Natural killer cell treated with Interleukin-12 subunit alpha and Interleukin-12 subunit beta and Interleukin-15 and Interleukin-18, amount 100 ng/mL, for 72 hours (primary cell): Measurements from ENCODE around the gene PRSS36. TPM values are rescaled to one million over a fixed set of nuclear protein-coding genes. Genes with fewer than 3 reads are reported as not detected.
A peak's percentile ranks its signal among the peaks of the same experiment; 100 is the strongest.

Source experiments
- ATAC-seq, 2 donors: fragments of 150-1000 bp; cut with Tn5 transposase in 1 of 2; sonication (Bioruptor Pico), chemical (Tn5 transposase) in 1 of 2; 2 replicates each; pipeline ENCODE4 v1.10.0; 2021
- DNase-seq: peaks from one replicate; pipeline ENCODE4 v3.0.0; 2022; ENCODE audit warnings: low spot score
- H3K27ac Mint-ChIP-seq, 2 donors: 1 replicate in 1 of 2; 2 replicates in 1 of 2; pipeline ENCODE4 v1.8.0; 2022; ENCODE audit warnings: mixed read lengths in 2 of 2, mild to moderate bottlenecking in 1 of 2, moderate library complexity in 1 of 2
- H3K27me3 Mint-ChIP-seq, 2 donors: 1 replicate in 1 of 2; 2 replicates in 1 of 2; pipeline ENCODE4 v1.8.0; 2022; ENCODE audit warnings: mixed read lengths in 2 of 2
- H3K36me3 Mint-ChIP-seq: one replicate; pipeline ENCODE4 v1.8.0; 2022; ENCODE audit warnings: mixed read lengths
- H3K4me1 Mint-ChIP-seq, 2 donors: 1 replicate in 1 of 2; 2 replicates in 1 of 2; pipeline ENCODE4 v1.8.0; 2022; ENCODE audit warnings: low read depth in 2 of 2, mixed read lengths in 2 of 2, mild to moderate bottlenecking in 1 of 2
- H3K4me3 Mint-ChIP-seq: one replicate; pipeline ENCODE4 v1.8.0; 2022; ENCODE audit warnings: mixed read lengths
- H3K9me3 Mint-ChIP-seq: 2 replicates; pipeline ENCODE4 v1.8.0; 2022; ENCODE audit warnings: mixed read lengths
- total RNA-seq, 2 donors: library from RNA; stranded (reverse); gene quantifications; one replicate each; pipeline ENCODE4 v1.2.3, GENCODE V29; 2022

The PRSS36 gene
- total RNA-seq, 2 donors from 2014 or later = 1.5 TPM; not detected in 1

DNA sequence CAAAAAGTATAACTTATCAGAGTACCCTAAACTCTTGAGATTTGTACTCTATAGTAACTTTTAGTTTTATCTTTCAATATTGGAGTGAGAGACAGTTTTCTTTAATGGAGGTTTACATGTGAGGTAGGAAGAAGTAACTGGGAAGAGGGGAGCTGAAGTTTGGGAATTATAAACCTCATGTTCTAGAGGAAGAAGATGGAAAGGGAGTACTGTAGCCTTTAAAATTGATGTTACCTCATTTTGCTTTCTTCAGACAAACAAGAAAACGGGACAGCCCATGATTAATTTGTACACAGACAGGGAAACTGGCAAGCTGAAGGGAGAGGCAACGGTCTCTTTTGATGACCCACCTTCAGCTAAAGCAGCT lies 39.5 kb upstream of the PRSS36 start:
- Mint-ChIP-seq H3K27me3 (no peaks in the 10 kb centered on the region), H3K4me3 (peak overlapping the region; percentile 86), H3K27ac (peak overlapping the region; percentile 65 to 100), H3K9me3 (no peaks in the 10 kb centered on the region), H3K36me3 (peaks cover 75% of the 10 kb centered on the region), H3K4me1 (peaks cover 87% of the 10 kb centered on the region in 2 donors)
- ATAC-seq (no peak), DNase-seq (no peak)

GRCh38 chr16:31188450-31189411 lies 38.9 kb upstream of the PRSS36 start:
- Mint-ChIP-seq H3K4me3 (peak overlapping the region; percentile 86), H3K27me3 (no peaks in the 10 kb centered on the region), H3K36me3 (peaks cover 79% of the 10 kb centered on the region), H3K27ac (peak overlapping the region; percentile 65 to 100), H3K4me1 (peaks cover 87 to 91% of the 10 kb centered on the region in 2 donors), H3K9me3 (no peaks in the 10 kb centered on the region)
- no peak for ATAC-seq
- no peak for DNase-seq

DNA sequence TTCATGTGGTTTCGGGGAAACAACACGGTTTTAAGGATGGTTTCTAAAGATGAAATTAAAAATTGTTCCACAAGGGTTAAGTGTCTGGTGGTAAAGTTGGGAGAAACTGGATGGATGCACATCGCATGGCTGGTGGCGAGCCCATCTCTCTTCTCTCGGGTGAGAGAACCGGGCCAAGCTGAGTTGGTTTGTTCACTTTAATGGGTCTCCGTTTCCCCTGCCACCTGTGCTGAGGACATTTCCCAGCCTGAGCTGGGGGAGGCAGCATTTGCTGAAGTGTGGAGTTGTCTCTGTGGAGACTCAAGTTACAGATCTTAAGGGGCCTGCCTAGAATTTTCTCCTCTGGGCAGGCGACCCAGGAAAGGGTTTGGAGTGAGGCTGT lies 37.9 kb upstream of the PRSS36 start:
- DNase-seq (no peak), ATAC-seq (no peak)
- Mint-ChIP-seq H3K9me3 (no peaks in the 10 kb centered on the region), H3K36me3 (peaks cover 82% of the 10 kb centered on the region), H3K27ac (peak overlapping the region; percentile 65 to 100), H3K4me3 (peak overlapping the region; percentile 86), H3K4me1 (peaks cover 91 to 92% of the 10 kb centered on the region in 2 donors), H3K27me3 (no peaks in the 10 kb centered on the region)

- Mint-ChIP-seq H3K4me3 (peak overlapping the region; percentile 86), H3K36me3 (peaks cover 88% of the 10 kb centered on the region), H3K27ac (peak overlapping the region; percentile 74 to 100), H3K9me3 (no peaks in the 10 kb centered on the region), H3K4me1 (peaks cover 96 to 97% of the 10 kb centered on the region in 2 donors), H3K27me3 (no peaks in the 10 kb centered on the region)
- no peak for DNase-seq
- no peak for ATAC-seq
These were observed 37.3 kb upstream of the PRSS36 start for GRCh38 chr16:31186930-31187807.

DNA sequence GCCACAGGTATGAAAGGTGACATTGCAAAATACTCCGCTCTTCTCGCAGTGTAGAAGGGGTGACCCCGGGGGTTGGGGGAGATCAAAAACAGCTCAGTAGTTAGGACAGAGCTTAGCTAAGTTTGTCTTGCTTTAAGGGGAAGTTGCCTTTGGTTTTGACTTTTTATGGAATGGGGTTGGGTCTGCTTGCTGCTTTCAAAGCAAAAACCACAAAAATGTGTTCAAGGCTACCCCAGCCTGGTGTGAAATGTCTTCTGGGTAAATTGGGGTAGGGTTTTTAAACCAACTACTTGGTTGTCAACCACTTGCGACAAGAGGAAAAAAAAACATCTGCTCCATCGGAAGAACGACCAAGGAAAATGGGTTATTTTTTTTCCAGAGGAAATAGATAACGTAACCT lies 36.3 kb upstream of the PRSS36 start:
- Mint-ChIP-seq H3K27me3 (no peaks in the 10 kb centered on the region), H3K4me1 (peaks cover 94 to 97% of the 10 kb centered on the region in 2 donors), H3K36me3 (peaks cover 88% of the 10 kb centered on the region), H3K9me3 (no peaks in the 10 kb centered on the region), H3K27ac (peak overlapping the region; percentile 74 to 100), H3K4me3 (peak overlapping the region; percentile 86)
- ATAC-seq (no peak), DNase-seq (no peak)

DNA sequence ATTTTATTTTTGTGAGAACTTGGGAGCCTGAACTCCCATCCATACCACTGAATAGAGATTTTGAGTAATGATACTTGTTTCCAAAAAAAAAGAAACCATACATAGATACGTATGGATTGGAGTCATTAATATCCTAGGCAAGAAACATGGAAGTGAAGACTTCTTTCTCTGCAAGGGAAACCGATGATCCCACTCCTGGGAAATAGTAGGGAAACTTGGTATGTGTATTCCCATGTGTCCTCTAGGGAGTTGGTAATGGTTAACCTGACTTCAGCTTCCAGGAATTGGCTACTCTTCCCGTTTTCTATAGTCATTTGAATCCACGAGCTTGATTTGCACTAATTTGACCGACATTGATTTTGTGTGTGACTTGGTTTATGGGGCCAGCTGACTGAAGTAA lies 35.5 kb upstream of the PRSS36 start:
- no peak for ATAC-seq
- H3K27ac Mint-ChIP-seq = peak overlapping the region; percentile 74 to 100
- peaks cover 93 to 94% of the 10 kb centered on the region in 2 donors for H3K4me1 Mint-ChIP-seq
- peak overlapping the region; percentile 86 for H3K4me3 Mint-ChIP-seq
- peaks cover 84% of the 10 kb centered on the region for H3K36me3 Mint-ChIP-seq
- no peak for DNase-seq
- no peaks in the 10 kb centered on the region for H3K9me3 Mint-ChIP-seq
- H3K27me3 Mint-ChIP-seq = no peaks in the 10 kb centered on the region

DNA sequence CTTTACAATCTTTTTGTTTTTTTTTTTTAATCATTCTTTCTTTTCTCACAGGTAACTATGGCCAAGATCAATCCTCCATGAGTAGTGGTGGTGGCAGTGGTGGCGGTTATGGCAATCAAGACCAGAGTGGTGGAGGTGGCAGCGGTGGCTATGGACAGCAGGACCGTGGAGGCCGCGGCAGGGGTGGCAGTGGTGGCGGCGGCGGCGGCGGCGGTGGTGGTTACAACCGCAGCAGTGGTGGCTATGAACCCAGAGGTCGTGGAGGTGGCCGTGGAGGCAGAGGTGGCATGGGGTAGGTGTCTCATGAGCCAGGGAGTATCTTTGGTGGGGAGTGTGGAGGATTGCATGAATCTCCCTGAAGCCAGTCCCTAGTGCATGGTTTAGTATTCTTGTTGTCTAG lies 35.0 kb upstream of the PRSS36 start:
- DNase-seq (peak; percentile 65), ATAC-seq (no peak)
- H3K27me3 Mint-ChIP-seq = no peaks in the 10 kb centered on the region
- no peaks in the 10 kb centered on the region for H3K9me3 Mint-ChIP-seq
- H3K4me3 Mint-ChIP-seq = peak overlapping the region; percentile 86
- H3K4me1 Mint-ChIP-seq = peaks cover 91% of the 10 kb centered on the region in 2 donors
- H3K36me3 Mint-ChIP-seq = peaks cover 80% of the 10 kb centered on the region
- H3K27ac Mint-ChIP-seq = peak overlapping the region; percentile 74 to 100

- Mint-ChIP-seq H3K36me3 (peaks cover 68% of the 10 kb centered on the region), H3K4me1 (peaks cover 84 to 89% of the 10 kb centered on the region in 2 donors), H3K4me3 (peak overlapping the region; percentile 99), H3K9me3 (no peaks in the 10 kb centered on the region), H3K27me3 (no peaks in the 10 kb centered on the region), H3K27ac (peak overlapping the region; percentile 99 to 100)
- ATAC-seq (no peak), DNase-seq (no peak)
These were observed 33.9 kb upstream of the PRSS36 start for GRCh38 chr16:31183432-31184428.

- no peak for ATAC-seq
- H3K9me3 Mint-ChIP-seq = no peaks in the 10 kb centered on the region
These were observed 32.5 kb upstream of the PRSS36 start for GRCh38 chr16:31182391-31182790.

GRCh38 chr16:31181102-31181830 lies 31.4 kb upstream of the PRSS36 start:
- Mint-ChIP-seq H3K27ac (peak overlapping the region; percentile 99 to 100), H3K4me1 (peaks cover 72 to 76% of the 10 kb centered on the region in 2 donors), H3K9me3 (no peaks in the 10 kb centered on the region), H3K4me3 (peak overlapping the region; percentile 99), H3K27me3 (peaks cover 0 to 2% of the 10 kb centered on the region in 2 donors), H3K36me3 (peaks cover 51% of the 10 kb centered on the region)
- ATAC-seq (no peak), DNase-seq (peak; percentile 67)

More at GRCh38 chr16:31182391-31182790, 32.5 kb upstream of the PRSS36 start:
- Mint-ChIP-seq H3K27me3 (no peaks in the 10 kb centered on the region), H3K4me3 (peak overlapping the region; percentile 99), H3K27ac (peak overlapping the region; percentile 99 to 100), H3K4me1 (peaks cover 77 to 80% of the 10 kb centered on the region in 2 donors), H3K36me3 (peaks cover 63% of the 10 kb centered on the region)
- no peak for DNase-seq

GRCh38 chr16:31179747-31180459 lies 30.0 kb upstream of the PRSS36 start, which contains the start of gene FUS:
FUS (plus strand) TSS chr16:31180139; CDS start chr16:31180215, 76 bp downstream.
- ATAC-seq = peak; percentile 78 to 84
- Mint-ChIP-seq H3K27ac (peak within 1 kb of the TSS; percentile 99 to 100), H3K27me3 (peaks cover 0 to 2% of the 10 kb centered on the region in 2 donors), H3K9me3 (no peaks in the 10 kb centered on the region), H3K4me1 (peaks cover 58 to 63% of the 10 kb centered on the region in 2 donors), H3K36me3 (peaks cover 38% of the 10 kb centered on the region), H3K4me3 (peak within 1 kb of the TSS; percentile 99)
- DNase-seq = peak; percentile 93
